Immature natural killer cell (primary cell): ENCODE results near the gene FAM83E. TPM values are rescaled to one million over a fixed set of nuclear protein-coding genes. Genes with fewer than 3 reads are reported as not detected.

Experiments
- DNase-seq, 3 donors: peaks; one replicate each; pipeline ENCODE4 v3.0.0; 2022; ENCODE audit warnings: mixed read lengths in 1 of 3
- H3K27ac Mint-ChIP-seq, 6 donors: one replicate each; pipeline ENCODE4 v1.8.0; 2020; ENCODE audit warnings: mixed read lengths in 6 of 6, mild to moderate bottlenecking in 5 of 6, inconsistent platforms in 4 of 6, moderate library complexity in 3 of 6
- H3K27me3 Mint-ChIP-seq, 3 donors: one replicate each; pipeline ENCODE4 v1.8.0; 2020 to 2021; ENCODE audit warnings: low read depth in 3 of 3, mild to moderate bottlenecking in 3 of 3, mixed read lengths in 3 of 3, moderate library complexity in 3 of 3, inconsistent platforms in 1 of 3
- H3K36me3 Mint-ChIP-seq, 3 donors: one replicate each; pipeline ENCODE4 v1.8.0; 2020; ENCODE audit warnings: mixed read lengths in 3 of 3, inconsistent platforms in 2 of 3, mild to moderate bottlenecking in 2 of 3
- H3K4me1 Mint-ChIP-seq, 2 donors: one replicate each; pipeline ENCODE4 v1.8.0; 2020; ENCODE audit warnings: inconsistent platforms in 2 of 2, mild to moderate bottlenecking in 2 of 2, mixed read lengths in 2 of 2, moderate library complexity in 1 of 2
- H3K4me3 Mint-ChIP-seq, 5 donors: one replicate each; pipeline ENCODE4 v1.8.0; 2020; ENCODE audit warnings: mild to moderate bottlenecking in 5 of 5, mixed read lengths in 5 of 5, inconsistent platforms in 3 of 5, moderate library complexity in 3 of 5
- H3K9me3 Mint-ChIP-seq, 6 donors: one replicate each; pipeline ENCODE4 v1.8.0; 2020; ENCODE audit warnings: mild to moderate bottlenecking in 6 of 6, mixed read lengths in 6 of 6, inconsistent platforms in 4 of 6, moderate library complexity in 3 of 6
- polyA plus RNA-seq, 3 donors: library from polyadenylated mRNA; unstranded; fragments of 300-500 nt; fragmentation: Illumina TruSeq; gene quantifications; one replicate each; pipeline ENCODE4 v1.2.3, GENCODE V29; 2021

Gene FAM83E
- polyA plus RNA-seq, 3 donors from 2014 or later, result not detected

GRCh38 chr19:48618916-48619691 is 4.2 kb upstream of the FAM83E start, which contains the start of the genes RPL18 and SPHK2:
TSS of gene RPL18 (minus strand) at chr19:48619178. CDS start at chr19:48619143, 35 bp downstream.
TSS of gene SPHK2 (plus strand) at chr19:48619506. CDS start at chr19:48620515, 1,009 bp downstream.
- peaks cover 52 to 66% of the 10 kb centered on the region in 2 donors for H3K4me1 Mint-ChIP-seq
- peak within 1 kb of the TSS; percentile 95 to 99 (median 96) for H3K4me3 Mint-ChIP-seq
- peaks cover 10 to 34% (median 18%) of the 10 kb centered on the region in 3 donors for H3K36me3 Mint-ChIP-seq

GRCh38 chr19:48618278-48618915 is 3.5 kb upstream of the FAM83E start:
- no peak for DNase-seq
- Mint-ChIP-seq H3K9me3 (no peaks in the 10 kb centered on the region), H3K27me3 (peaks cover 4 to 11% (median 10%) of the 10 kb centered on the region in 3 donors), H3K36me3 (peaks cover 10 to 28% (median 14%) of the 10 kb centered on the region in 3 donors), H3K27ac (peak overlapping the region; percentile 95 to 99 (median 99)), H3K4me1 (peaks cover 47 to 59% of the 10 kb centered on the region in 2 donors), H3K4me3 (peak overlapping the region; percentile 95 to 99 (median 96))

More at GRCh38 chr19:48618916-48619691, 4.2 kb upstream of the FAM83E start, which contains the start of the genes RPL18 and SPHK2:
- Mint-ChIP-seq H3K27ac (peak within 1 kb of the TSS; percentile 95 to 99 (median 99)), H3K9me3 (no peaks in the 10 kb centered on the region), H3K27me3 (peaks cover 6 to 11% (median 8%) of the 10 kb centered on the region in 3 donors)
- DNase-seq, result peak; percentile 96 to 98 (median 98)

GRCh38 chr19:48617146-48617937 is 2.5 kb upstream of the FAM83E start:
- Mint-ChIP-seq H3K27ac (peak overlapping the region; percentile 95 to 99 (median 99)), H3K36me3 (peaks cover 10 to 23% (median 10%) of the 10 kb centered on the region in 3 donors), H3K4me3 (peak overlapping the region; percentile 95 to 99 (median 96)), H3K27me3 (peaks cover 4 to 11% (median 10%) of the 10 kb centered on the region in 3 donors), H3K9me3 (no peaks in the 10 kb centered on the region), H3K4me1 (peaks cover 43 to 52% of the 10 kb centered on the region in 2 donors)
- no peak for DNase-seq

- peaks cover 39 to 47% of the 10 kb centered on the region in 2 donors for H3K4me1 Mint-ChIP-seq
- peak overlapping the region; percentile 40 to 66 (median 57) for H3K4me3 Mint-ChIP-seq
- peak overlapping the region in 4 of 6 donors; percentile 45 to 99 (median 68) for H3K27ac Mint-ChIP-seq
- H3K36me3 Mint-ChIP-seq, result peaks cover 8 to 22% (median 10%) of the 10 kb centered on the region in 3 donors
- H3K27me3 Mint-ChIP-seq, result peaks cover 4 to 11% (median 10%) of the 10 kb centered on the region in 3 donors
- no peaks in the 10 kb centered on the region for H3K9me3 Mint-ChIP-seq
- DNase-seq, result no peak
Observed at GRCh38 chr19:48616491-48617056, 1.7 kb upstream of the FAM83E start.

- Mint-ChIP-seq H3K27ac (peak overlapping the region in 4 of 6 donors; percentile 45 to 99 (median 64)), H3K36me3 (peaks cover 8 to 19% (median 10%) of the 10 kb centered on the region in 3 donors), H3K9me3 (no peaks in the 10 kb centered on the region), H3K27me3 (peaks cover 4 to 11% (median 10%) of the 10 kb centered on the region in 3 donors), H3K4me1 (peaks cover 37 to 44% of the 10 kb centered on the region in 2 donors), H3K4me3 (peak overlapping the region in 4 of 5 donors; percentile 40 to 66 (median 58))
- no peak for DNase-seq
Observed at GRCh38 chr19:48616041-48616436, 1.2 kb upstream of the FAM83E start.

GRCh38 chr19:48615231-48616040 is 560 bp upstream of the FAM83E start:
- DNase-seq, result no peak
- peak overlapping the region in 1 of 6 donors; percentile 53 for H3K27ac Mint-ChIP-seq
- peaks cover 37 to 44% of the 10 kb centered on the region in 2 donors for H3K4me1 Mint-ChIP-seq
- no peaks in the 10 kb centered on the region for H3K9me3 Mint-ChIP-seq
- H3K36me3 Mint-ChIP-seq, result peaks cover 8 to 19% (median 10%) of the 10 kb centered on the region in 3 donors
- peaks cover 4 to 12% (median 10%) of the 10 kb centered on the region in 3 donors for H3K27me3 Mint-ChIP-seq
- H3K4me3 Mint-ChIP-seq, result peak overlapping the region in 1 of 5 donors; percentile 24

GRCh38 chr19:48613852-48614435 is 932 bp downstream of the FAM83E start:
- Mint-ChIP-seq H3K27ac (peak overlapping the region in 4 of 6 donors; percentile 5 to 70 (median 48)), H3K4me1 (peaks cover 27 to 29% of the 10 kb centered on the region in 2 donors), H3K9me3 (no peaks in the 10 kb centered on the region), H3K4me3 (no peak overlapping the region), H3K27me3 (peaks cover 2 to 7% (median 7%) of the 10 kb centered on the region in 3 donors), H3K36me3 (peaks cover 8 to 19% (median 10%) of the 10 kb centered on the region in 3 donors)
- DNase-seq, result no peak

- Mint-ChIP-seq H3K4me3 (no peak overlapping the region), H3K27me3 (peaks cover 0 to 7% (median 5%) of the 10 kb centered on the region in 3 donors), H3K4me1 (peaks cover 22 to 26% of the 10 kb centered on the region in 2 donors), H3K9me3 (no peaks in the 10 kb centered on the region), H3K36me3 (peaks cover 4 to 14% (median 5%) of the 10 kb centered on the region in 3 donors), H3K27ac (peak overlapping the region in 2 of 6 donors; percentile 45 to 70)
- no peak for DNase-seq
Observed at GRCh38 chr19:48613024-48613851, 1.6 kb downstream of the FAM83E start.

- peaks cover 9 to 14% of the 10 kb centered on the region in 2 donors for H3K4me1 Mint-ChIP-seq
- DNase-seq, result no peak
- H3K9me3 Mint-ChIP-seq, result no peaks in the 10 kb centered on the region
- no peak overlapping the region for H3K27ac Mint-ChIP-seq
- H3K4me3 Mint-ChIP-seq, result no peak overlapping the region
- H3K36me3 Mint-ChIP-seq, result peaks cover 4 to 13% (median 5%) of the 10 kb centered on the region in 3 donors
- H3K27me3 Mint-ChIP-seq, result peaks cover 0 to 7% (median 5%) of the 10 kb centered on the region in 3 donors
Observed at GRCh38 chr19:48611872-48612271, 3.0 kb downstream of the FAM83E start.

GRCh38 chr19:48609571-48610108 is 5.2 kb downstream of the FAM83E start:
- DNase-seq, result no peak
- peaks cover 0 to 5% (median 0%) of the 10 kb centered on the region in 3 donors for H3K36me3 Mint-ChIP-seq
- peaks cover 0 to 6% of the 10 kb centered on the region in 2 donors for H3K4me1 Mint-ChIP-seq
- H3K27me3 Mint-ChIP-seq, result peaks cover 0 to 4% (median 3%) of the 10 kb centered on the region in 3 donors
- H3K9me3 Mint-ChIP-seq, result no peaks in the 10 kb centered on the region
- H3K27ac Mint-ChIP-seq, result no peak overlapping the region
- H3K4me3 Mint-ChIP-seq, result no peak overlapping the region

- DNase-seq, result peak in 1 of 3 donors; percentile 38
- H3K36me3 Mint-ChIP-seq, result peaks cover 0 to 3% (median 0%) of the 10 kb centered on the region in 3 donors
- no peak overlapping the region for H3K27ac Mint-ChIP-seq
- H3K4me1 Mint-ChIP-seq, result peaks cover 0 to 6% of the 10 kb centered on the region in 2 donors
- H3K27me3 Mint-ChIP-seq, result peaks cover 0 to 3% (median 1%) of the 10 kb centered on the region in 3 donors
- H3K9me3 Mint-ChIP-seq, result no peaks in the 10 kb centered on the region
- H3K4me3 Mint-ChIP-seq, result peak overlapping the region in 1 of 5 donors; percentile 29
Observed at GRCh38 chr19:48608798-48609263, 6.0 kb downstream of the FAM83E start.
